AG04449 (cell line): ENCODE results near the gene ENOX2.

Source experiments
- CTCF ChIA-PET: fragments of 350-600 bp; formaldehyde crosslinking; extraction: SDS; loops from one replicate; lab custom pipeline; 2021; ENCODE audit warnings: antibody characterized with exemption; lab: Yijun Ruan, JAX
- POLR2A ChIA-PET: fragments of 400-600, 350-600 bp; formaldehyde crosslinking; extraction: SDS; loops from one replicate; lab custom pipeline; 2020; ENCODE audit warnings: antibody characterized with exemption, inconsistent platforms; lab: Yijun Ruan, JAX
- DNase-seq: peaks from one replicate; pipeline ENCODE4 v3.0.0-alpha.2; 2010; ENCODE audit warnings: low read depth, low spot score
- H3K4me3 ChIP-seq: 2 replicates; pipeline ENCODE4 v1.5.1; 2011; ENCODE audit warnings: low read depth, mild to moderate bottlenecking, control low read depth, low read length
- CTCF ChIP-seq: IDR thresholded peaks from one replicate; pipeline ENCODE4 v1.5.1; 2011; ENCODE audit warnings: mild to moderate bottlenecking, moderate library complexity, low read length, control low read depth, inconsistent platforms; ENCODE audit not compliant: insufficient read depth; ENCODE audit errors: missing control alignments

ENOX2 gene

GRCh38 chrX:130688360-130688759, 214.6 kb downstream of the ENOX2 start:
- POLR2A ChIA-PET, result no interaction called here
- no peak for TF ChIP-seq CTCF
- no peak overlapping the region for H3K4me3 ChIP-seq
- no peak for DNase-seq
- CTCF ChIA-PET, result no interaction called here

GRCh38 chrX:130682990-130683389, 220.0 kb downstream of the ENOX2 start:
- TF ChIP-seq CTCF, result no peak
- no peak for DNase-seq
- CTCF ChIA-PET, result interaction anchor here (1.2 kb wide), 1 partner anchor 234 kb away, joined by 4 read pairs; no protein-coding TSS in a partner anchor
- H3K4me3 ChIP-seq, result no peak overlapping the region
- POLR2A ChIA-PET, result no interaction called here

GRCh38 chrX:130680164-130681035, 222.6 kb downstream of the ENOX2 start:
- POLR2A ChIA-PET, result no interaction called here
- no peak for TF ChIP-seq CTCF
- CTCF ChIA-PET, result interaction anchor here (0.6 kb wide), 1 partner anchor 120 kb away, joined by 3 read pairs; no protein-coding TSS in a partner anchor
- H3K4me3 ChIP-seq, result no peak overlapping the region
- no peak for DNase-seq

GRCh38 chrX:130676861-130677260, 226.1 kb downstream of the ENOX2 start:
- H3K4me3 ChIP-seq, result no peak overlapping the region
- ChIA-PET CTCF (no interaction called here), POLR2A (no interaction called here)
- no peak for DNase-seq
- TF ChIP-seq CTCF, result no peak

- DNase-seq, result no peak
- POLR2A ChIA-PET, result no interaction called here
- TF ChIP-seq CTCF, result no peak
- CTCF ChIA-PET, result no interaction called here
- no peak overlapping the region for H3K4me3 ChIP-seq
Measured at GRCh38 chrX:130672214-130672613, 230.8 kb downstream of the ENOX2 start.

- CTCF ChIA-PET, result no interaction called here
- no peak overlapping the region for H3K4me3 ChIP-seq
- no peak for TF ChIP-seq CTCF
- peak; percentile 37 for DNase-seq
- POLR2A ChIA-PET, result no interaction called here
Measured at GRCh38 chrX:130669233-130669632, 233.8 kb downstream of the ENOX2 start.
